H1 (cell line): ENCODE measurements around the gene ITGA11. TPM values are rescaled to one million over a fixed set of nuclear protein-coding genes. Genes with fewer than 3 reads are reported as not detected.

Source experiments
- CTCF ChIA-PET: fragments of 300-600 bp; sonication (Branson Sonifier 250); formaldehyde crosslinking; loops from one replicate; lab custom pipeline; 2021; ENCODE audit not compliant: partially characterized antibody; lab: Charles Lee
- POLR2A ChIA-PET: fragments of 300-600 bp; sonication (Branson Sonifier 250); formaldehyde crosslinking; loops from one replicate; lab custom pipeline; 2021; ENCODE audit warnings: inconsistent platforms; ENCODE audit not compliant: partially characterized antibody; lab: Charles Lee
- DNase-seq, 2 experiments: peaks; one replicate each; pipeline versions ENCODE4 v3.0.0 to v3.0.0-alpha.2; 2010 to 2022; ENCODE audit warnings: low spot score in 2 of 2, low read depth in 1 of 2, mixed read lengths in 1 of 2
- FAIRE-seq: peaks from 2 replicates; lab custom pipeline; 2011; peaks lifted over from hg19 to GRCh38; lab: Jason Lieb, UNC
- H2AFZ ChIP-seq: 2 replicates; pipeline ENCODE4 v1.8.1; 2012; ENCODE audit warnings: low read length, inconsistent platforms
- H2AK5ac ChIP-seq: 2 replicates; pipeline ENCODE4 v1.6.1; 2013; ENCODE audit warnings: low read depth, low read length
- H2BK120ac ChIP-seq: replicated peaks from 2 replicates; pipeline ENCODE3; 2013; ENCODE audit warnings: low read depth, low read length, inconsistent platforms
- H2BK12ac ChIP-seq: 2 replicates; pipeline ENCODE4 v1.6.1; 2013; ENCODE audit warnings: low read depth, low read length
- H2BK15ac ChIP-seq: 2 replicates; pipeline ENCODE4 v1.6.1; 2013; ENCODE audit warnings: low read length
- H2BK20ac ChIP-seq: 2 replicates; pipeline ENCODE4 v1.6.1; 2013; ENCODE audit warnings: low read length
- H2BK5ac ChIP-seq: 2 replicates; pipeline ENCODE4 v1.6.1; 2013; ENCODE audit warnings: low read depth, low read length
- H3K14ac ChIP-seq: 2 replicates; pipeline ENCODE4 v1.6.1; 2013; ENCODE audit warnings: inconsistent platforms; ENCODE audit not compliant: insufficient read length
- H3K18ac ChIP-seq: 2 replicates; pipeline ENCODE4 v1.6.1; 2013; ENCODE audit warnings: low read length; ENCODE audit errors: extremely low read depth
- H3K23ac ChIP-seq: 2 replicates; pipeline ENCODE4 v1.6.1; 2013; ENCODE audit warnings: inconsistent platforms; ENCODE audit not compliant: insufficient read length
- H3K23me2 ChIP-seq: 2 replicates; pipeline ENCODE4 v1.6.1; 2013; ENCODE audit warnings: low read depth, low read length
- H3K27ac ChIP-seq: 2 replicates; pipeline ENCODE4 v1.6.1; 2011; ENCODE audit warnings: low read depth, low read length, inconsistent platforms
- H3K27me3 ChIP-seq, 4 experiments: replicated peaks in 1 of 4; 1 replicate in 1 of 4; 2 replicates in 3 of 4; pipeline versions ENCODE4 v1.6.1 to v1.8.1; 2011 to 2013; ENCODE audit warnings: low read length in 3 of 4, mild to moderate bottlenecking in 3 of 4, inconsistent platforms in 2 of 4, mixed read lengths in 2 of 4, moderate library complexity in 1 of 4; ENCODE audit not compliant: control insufficient read depth in 3 of 4, insufficient read depth in 3 of 4; ENCODE audit errors: extremely low read depth in 1 of 4
- H3K36me3 ChIP-seq, 4 experiments: 2 replicates each; pipeline versions ENCODE4 v1.6.1 to v1.8.1; 2011 to 2013; ENCODE audit warnings: mild to moderate bottlenecking in 4 of 4, low read length in 3 of 4, moderate library complexity in 2 of 4, control low read depth in 1 of 4, inconsistent platforms in 1 of 4; ENCODE audit not compliant: insufficient read depth in 4 of 4, control insufficient read depth in 2 of 4
- H3K4ac ChIP-seq: replicated peaks from 2 replicates; pipeline ENCODE3; 2013; ENCODE audit warnings: low read length, low read depth, mixed read lengths, inconsistent platforms; ENCODE audit not compliant: insufficient read length
- H3K4me1 ChIP-seq, 4 experiments: replicated peaks in 1 of 4; 1 replicate in 1 of 4; 2 replicates in 3 of 4; pipeline versions ENCODE4 v1.6.1 to v1.8.1; 2011 to 2013; ENCODE audit warnings: low read length in 3 of 4, inconsistent platforms in 2 of 4, mixed read lengths in 1 of 4; ENCODE audit not compliant: insufficient read depth in 4 of 4, control insufficient read depth in 3 of 4
- H3K4me2 ChIP-seq, 2 experiments: 2 replicates each; pipeline versions ENCODE4 v1.6.1 to v1.8.1; 2011 to 2013; ENCODE audit warnings: low read depth in 2 of 2, low read length in 2 of 2, control low read depth in 1 of 2, inconsistent platforms in 1 of 2, mild to moderate bottlenecking in 1 of 2; ENCODE audit not compliant: insufficient read depth in 1 of 2
- H3K4me3 ChIP-seq, 4 experiments: fragments of 200-600, 300-600 bp in 1 of 4; sonication (generic), shearing (Covaris generic), sonication (Bioruptor Twin) in 1 of 4; 2 replicates each; pipeline versions ENCODE4 v1.5.1 to v1.8.1; 2011 to 2016; ENCODE audit warnings: low read length in 4 of 4, low read depth in 3 of 4, control low read depth in 2 of 4, inconsistent platforms in 2 of 4, mild to moderate bottlenecking in 2 of 4, mixed read lengths in 1 of 4, moderate library complexity in 1 of 4; ENCODE audit not compliant: insufficient read depth in 2 of 4; ENCODE audit errors: extremely low read depth in 1 of 4
- H3K56ac ChIP-seq: replicated peaks from 2 replicates; pipeline ENCODE3; 2013; ENCODE audit warnings: low read depth, mild to moderate bottlenecking, mixed read lengths, low read length, inconsistent platforms; ENCODE audit not compliant: insufficient read length
- H3K79me1 ChIP-seq: 2 replicates; pipeline ENCODE4 v1.6.1; 2013; ENCODE audit warnings: low read depth, low read length, control low read depth
- H3K79me2 ChIP-seq, 2 experiments: 2 replicates each; pipeline versions ENCODE4 v1.6.1 to v1.8.1; 2012 to 2013; ENCODE audit warnings: low read length in 2 of 2, mild to moderate bottlenecking in 2 of 2, inconsistent platforms in 1 of 2; ENCODE audit not compliant: insufficient read depth in 2 of 2, control insufficient read depth in 1 of 2
- H3K9ac ChIP-seq, 4 experiments: replicated peaks in 1 of 4; 1 replicate in 1 of 4; 2 replicates in 3 of 4; pipeline versions ENCODE4 v1.6.1 to v1.8.1; 2011 to 2013; ENCODE audit warnings: low read depth in 3 of 4, low read length in 3 of 4, control low read depth in 2 of 4, mild to moderate bottlenecking in 2 of 4, moderate library complexity in 2 of 4, inconsistent platforms in 1 of 4; ENCODE audit errors: extremely low read depth in 1 of 4
- H3K9me3 ChIP-seq, 2 experiments: 2 replicates each; pipeline versions ENCODE4 v1.6.1 to v1.8.1; 2012 to 2013; ENCODE audit warnings: mild to moderate bottlenecking in 2 of 2, moderate library complexity in 2 of 2, control low read depth in 1 of 2, inconsistent platforms in 1 of 2, low read depth in 1 of 2, low read length in 1 of 2, mixed read lengths in 1 of 2; ENCODE audit not compliant: insufficient read depth in 2 of 2
- H4K20me1 ChIP-seq, 2 experiments: replicated peaks in 1 of 2; 2 replicates each; pipeline versions ENCODE3 to v1.8.1; 2011 to 2013; ENCODE audit warnings: inconsistent platforms in 2 of 2, low read length in 2 of 2, mild to moderate bottlenecking in 1 of 2; ENCODE audit not compliant: insufficient read depth in 2 of 2, control insufficient read depth in 1 of 2
- H4K5ac ChIP-seq: 2 replicates; pipeline ENCODE4 v1.6.1; 2013; ENCODE audit warnings: low read length, low read depth, mixed read lengths, inconsistent platforms; ENCODE audit not compliant: insufficient read length
- H4K8ac ChIP-seq: 2 replicates; pipeline ENCODE4 v1.8.0; 2013; ENCODE audit warnings: mild to moderate bottlenecking, moderate library complexity, low read length, inconsistent platforms; ENCODE audit not compliant: insufficient read depth; ENCODE audit errors: extremely low read depth
- H4K91ac ChIP-seq: replicated peaks from 2 replicates; pipeline ENCODE3; 2013; ENCODE audit warnings: low read length, mixed read lengths, inconsistent platforms; ENCODE audit not compliant: insufficient read length
- ASH2L ChIP-seq: fragments of 200-600, 300-600 bp; sonication (generic); IDR thresholded peaks from one replicate; pipeline ENCODE4 v1.7.1; 2017; ENCODE audit warnings: low read length
- CREB1 ChIP-seq: IDR thresholded peaks from 2 replicates; pipeline ENCODE4 v1.6.1; 2012; ENCODE audit warnings: inconsistent platforms
- EZH2 ChIP-seq: fragments of 200-600 bp; sonication (generic); IDR thresholded peaks from 2 replicates; pipeline ENCODE4 v1.7.1; 2012; ENCODE audit warnings: low read depth, mild to moderate bottlenecking, moderate library complexity, low read length, inconsistent platforms; ENCODE audit not compliant: severe bottlenecking
- RNF2 ChIP-seq: fragments of 200-900, 300-1000 bp; sonication (generic); IDR thresholded peaks from 2 replicates; pipeline ENCODE4 v1.7.1; 2016; ENCODE audit warnings: borderline replicate concordance, low read depth, mild to moderate bottlenecking, antibody characterized with exemption, low read length; ENCODE audit not compliant: poor library complexity, severe bottlenecking; ENCODE audit errors: missing control alignments
- SUZ12 ChIP-seq: fragments of 200-600 bp; sonication (generic); IDR thresholded peaks from 2 replicates; pipeline ENCODE4 v1.6.1; 2012; ENCODE audit warnings: mild to moderate bottlenecking, inconsistent platforms, low read length, moderate library complexity, mixed read lengths
- TCF12 ChIP-seq: IDR thresholded peaks from 2 replicates; pipeline ENCODE4 v1.6.1; 2011; ENCODE audit warnings: low read depth, mild to moderate bottlenecking, low read length
- WGBS, 2 experiments: shearing (Covaris generic) in 1 of 2; methylation state at CpG; one replicate each; pipeline versions ENCODE4 v1.1.6 to v1.1.7; 2013 to 2015; ENCODE audit warnings: low lambda C conversion rate in 2 of 2, mixed read lengths in 2 of 2, inconsistent platforms in 1 of 2, low coverage in 1 of 2, missing lambda C conversion rate in 1 of 2; ENCODE audit not compliant: insufficient replicate concordance in 2 of 2, insufficient coverage in 1 of 2, insufficient read length in 1 of 2; ENCODE audit errors: extremely low coverage in 1 of 2, missing lambda C conversion rate in 1 of 2; 5-methylcytosine and 5-hydroxymethylcytosine counted together
- long read RNA-seq, 2 experiments: library from RNA in 1 of 2; library from capped mRNA in 1 of 2; stranded (forward); transcript quantifications; one replicate each; pipeline ENCODE4 v2.0.0, GENCODE V29; 2021; ENCODE audit warnings: inconsistent platforms in 1 of 2
- polyA minus RNA-seq, 3 experiments: library from RNA; depleted of rRNA, polyadenylated mRNA; stranded (reverse); fragments of >200 nt; gene quantifications; 1 replicate in 2 of 3; 2 replicates in 1 of 3; pipeline ENCODE4 v1.2.3, GENCODE V29; 2011
- polyA plus RNA-seq, 7 experiments: library from polyadenylated mRNA; depleted of rRNA in 3 of 7; stranded (reverse) in 5 of 7; unstranded in 2 of 7; fragments of >200 nt in 5 of 7; fragments of 200-250 nt in 2 of 7; gene quantifications; 1 replicate in 5 of 7; 2 replicates in 1 of 7; 4 replicates in 1 of 7; pipeline versions ENCODE4 v1.2.1 to v1.2.3, GENCODE V29; 2011 to 2013; ENCODE audit warnings: missing spikeins in 2 of 7, mixed read lengths in 2 of 7
- total RNA-seq: library from RNA; stranded (reverse); fragmentation: NEBNext Ultra II Directional; extraction: Animal tissue kit (Norgen Biotek cat#: 25700); gene quantifications from 2 replicates; pipeline ENCODE4 v1.2.1, GENCODE V29; 2021
- TF ChIP-seq, protein P1 (sequence below): IDR thresholded peaks from 2 replicates; pipeline ENCODE4 v1.6.1; 2012; ENCODE audit warnings: inconsistent platforms
- TF ChIP-seq, protein P2 (sequence below): IDR thresholded peaks from 2 replicates; pipeline ENCODE4 v1.6.1; 2012; ENCODE audit warnings: inconsistent platforms

ITGA11 gene
- total RNA-seq (0.06 TPM in 1 of 2 replicates, not detected in the other), polyA plus RNA-seq (2011; rRNA removed) (0.05 and 0.06 TPM in 2 replicates), polyA minus RNA-seq (2011; rRNA and poly(A)+ RNA removed) (0.03 and 0.12 TPM in 2 replicates)
- polyA plus RNA-seq (2011; cell fraction: cytosol; rRNA removed), result 0.12 TPM
- polyA plus RNA-seq (2011; cell fraction: nucleus; rRNA removed), result 0.30 TPM
- polyA plus RNA-seq (2012, experiment 1 of 2), result 0.10 to 0.42 TPM (median 0.29 TPM) in 4 replicates
- 0.08 TPM for polyA plus RNA-seq (2012, experiment 2 of 2)
- 0.16 TPM for polyA plus RNA-seq (2013, experiment 1 of 2)
- polyA plus RNA-seq (2013, experiment 2 of 2), result 0.06 TPM
- not detected for polyA minus RNA-seq (2011; cell fraction: cytosol; rRNA and poly(A)+ RNA removed)
- polyA minus RNA-seq (2011; cell fraction: nucleus; rRNA and poly(A)+ RNA removed), result 0.90 TPM
- long read RNA-seq, experiment 1, result 0 reads
- long read RNA-seq, experiment 2, result 0 reads

- ChIA-PET CTCF (interaction anchor here (1.1 to 2.1 kb wide), 4 partner anchors 9 to 241 kb away, joined by 3 to 9 read pairs (median 6); no protein-coding TSS in a partner anchor), POLR2A (interaction anchor here (1.1 kb wide), 1 partner anchor 20 kb away, joined by 3 read pairs; no protein-coding TSS in a partner anchor)
- H2BK120ac ChIP-seq, result no peak within 1 kb of the TSS
- no peak within 1 kb of the TSS for H4K8ac ChIP-seq
- no peak within 1 kb of the TSS for H2AK5ac ChIP-seq
- H3K9ac ChIP-seq, result no peak within 1 kb of the TSS
- H2AFZ ChIP-seq, result peak within 1 kb of the TSS; percentile 25; the same call in 1 of the 2 replicates
- H3K27ac ChIP-seq, result no peak within 1 kb of the TSS
- H2BK20ac ChIP-seq, result no peak within 1 kb of the TSS
- H3K14ac ChIP-seq, result no peak within 1 kb of the TSS
- no peak within 1 kb of the TSS for H3K18ac ChIP-seq
- no peak within 1 kb of the TSS for H3K56ac ChIP-seq
- DNase-seq, result peak in 1 of 2 experiments; percentile 87
- no peak within 1 kb of the TSS for H3K4ac ChIP-seq
- no peak within 1 kb of the TSS for H2BK5ac ChIP-seq
- H2BK15ac ChIP-seq, result no peak within 1 kb of the TSS
- no peak within 1 kb of the TSS for H4K5ac ChIP-seq
- H3K23me2 ChIP-seq, result peaks cover 8% of the 10 kb centered on the region; the same call in 1 of the 2 replicates
- peak within 1 kb of the TSS; percentile 39 to 67 (median 65) for H3K4me3 ChIP-seq
- peaks cover 2 to 3% of the 10 kb centered on the region in 2 experiments for H4K20me1 ChIP-seq
- H3K27me3 ChIP-seq, result peaks cover 32 to 52% (median 51%) of the 10 kb centered on the region in 4 experiments
- H3K79me2 ChIP-seq, result no peaks in the 10 kb centered on the region
- H3K23ac ChIP-seq, result no peak within 1 kb of the TSS
- no peak for FAIRE-seq
- H2BK12ac ChIP-seq, result no peak within 1 kb of the TSS; the same call in 1 of the 2 replicates
- peaks cover 0 to 5% (median 2%) of the 10 kb centered on the region in 4 experiments; a peak in 4 of 7 replicates for H3K4me1 ChIP-seq
- no peaks in the 10 kb centered on the region for H3K36me3 ChIP-seq
- H3K79me1 ChIP-seq, result no peaks in the 10 kb centered on the region
- no peaks in the 10 kb centered on the region for H3K9me3 ChIP-seq
- peak within 1 kb of the TSS; percentile 96 to 97 for H3K4me2 ChIP-seq
- WGBS, 2 experiments, result 2% methylated on average over 33 of the region's 49 CpGs; no CpG with 5 or more reads in 1 of the 2 experiments
- no peak within 1 kb of the TSS for H4K91ac ChIP-seq
- TF ChIP-seq SUZ12 (peak; percentile 48; the same call in 1 of the 2 replicates), RNF2 (peak; percentile 48), ASH2L (no peak), TCF12 (0 out of 2 replicates have a peak, but pooled peaks have one; percentile 36), EZH2 (peak; percentile 78), CREB1 (peak; percentile 61; the same call in 1 of the 2 replicates)
- TF ChIP-seq, protein P1, sequence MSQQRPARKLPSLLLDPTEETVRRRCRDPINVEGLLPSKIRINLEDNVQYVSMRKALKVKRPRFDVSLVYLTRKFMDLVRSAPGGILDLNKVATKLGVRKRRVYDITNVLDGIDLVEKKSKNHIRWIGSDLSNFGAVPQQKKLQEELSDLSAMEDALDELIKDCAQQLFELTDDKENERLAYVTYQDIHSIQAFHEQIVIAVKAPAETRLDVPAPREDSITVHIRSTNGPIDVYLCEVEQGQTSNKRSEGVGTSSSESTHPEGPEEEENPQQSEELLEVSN, result peak; percentile 92
- TF ChIP-seq, protein P2, sequence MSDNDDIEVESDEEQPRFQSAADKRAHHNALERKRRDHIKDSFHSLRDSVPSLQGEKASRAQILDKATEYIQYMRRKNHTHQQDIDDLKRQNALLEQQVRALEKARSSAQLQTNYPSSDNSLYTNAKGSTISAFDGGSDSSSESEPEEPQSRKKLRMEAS, result peak; percentile 96
Measured at GRCh38 chr15:68431792-68432401, at the start of gene ITGA11. ITGA11 (minus strand) TSS chr15:68432163; CDS start chr15:68432066, 97 bp downstream.
